ENCODE data around the gene FAM20A. TPM values are rescaled to one million over a fixed set of nuclear protein-coding genes. Genes with fewer than 3 reads are reported as not detected.

The FAM20A gene
- total RNA-seq, 1 experiment from 2014 or later: 0.11 TPM

DNA sequence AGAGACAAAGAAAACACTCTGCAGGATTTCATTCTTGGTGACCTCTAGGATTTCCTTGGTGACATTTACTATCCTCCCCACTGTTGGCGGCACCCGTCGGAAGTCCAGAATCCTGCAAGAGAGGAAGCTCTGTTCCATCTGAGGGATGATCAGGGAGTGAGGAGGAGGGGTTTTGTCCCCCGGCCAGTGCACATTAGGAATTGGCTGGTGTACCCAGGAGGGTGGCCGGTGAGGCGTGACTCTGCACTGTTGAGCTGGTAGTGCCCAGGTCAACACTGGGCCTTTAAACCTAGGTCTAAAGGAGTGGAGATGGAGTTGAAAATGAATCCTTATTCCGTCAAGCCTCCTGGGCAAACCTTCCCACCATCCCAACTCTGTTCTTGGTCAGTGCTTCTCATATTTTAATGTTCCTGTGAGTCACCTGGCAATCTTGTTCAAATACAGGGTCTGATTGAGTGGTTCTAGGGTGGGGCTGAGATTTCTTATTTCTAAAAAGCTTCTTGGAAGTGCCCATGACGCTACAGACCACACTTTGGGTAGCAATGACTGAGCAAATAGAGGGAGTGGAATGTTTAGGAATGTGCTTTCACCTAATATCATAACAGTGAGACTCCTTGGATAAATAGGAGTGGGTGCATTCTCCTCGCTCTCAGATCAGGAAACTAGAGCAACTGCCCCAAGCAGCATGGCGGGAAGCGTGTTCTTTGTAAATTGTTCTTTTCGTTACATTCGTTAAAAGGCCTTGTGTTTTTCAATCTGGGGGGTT is 58.3 kb downstream of the FAM20A start:
- peaks cover 5% of the 10 kb centered on the region for H3F3A ChIP-seq (ENCODE audit: low read length, unreplicated experiment)
- ChIA-PET CTCF (interaction anchor here (1.4 kb wide), 1 partner anchor 9 kb away, joined by 5 read pairs; no protein-coding TSS in a partner anchor), POLR2A (ENCODE audit: unreplicated experiment) (interaction anchor here (0.6 to 1.4 kb wide), 4 partner anchors 31 to 290 kb away, joined by 3 to 6 read pairs (median 3); partner anchors contain the start of gene PRKAR1A)
- peaks cover 6% of the 10 kb centered on the region for H3K36me3 ChIP-seq (ENCODE audit: low read depth, low read length)
- no peaks in the 10 kb centered on the region for H4K20me1 ChIP-seq (ENCODE audit: low read length)
- no peaks in the 10 kb centered on the region for H3K9me3 ChIP-seq (ENCODE audit: low read length)
- no peaks in the 10 kb centered on the region for H3K79me2 ChIP-seq (ENCODE audit: low read length)
- peak; percentile 99 for DNase-seq
- peak; percentile 93 for ATAC-seq
- H3K27me3 ChIP-seq (ENCODE audit: low read length): no peaks in the 10 kb centered on the region
- peaks cover 29% of the 10 kb centered on the region for H3K4me1 ChIP-seq (ENCODE audit: insufficient read depth, low read length)
- intact Hi-C loops (cut with micrococcal nuclease): loop anchor here (1.0 to 5.0 kb wide), 4 partner anchors 9 to 104 kb away; no protein-coding TSS in a partner anchor
- TF ChIP-seq EZH2 (IDR thresholded peaks at IDR 0.05; ENCODE audit: low read length, unreplicated experiment): no peak
- no peak for TF ChIP-seq EZH2phosphoT487 (IDR thresholded peaks at IDR 0.05; ENCODE audit: borderline replicate concordance, low read length)
- H2AFZ ChIP-seq (ENCODE audit: low read length): peak overlapping the region; percentile 36
- H3K27ac ChIP-seq (ENCODE audit: low read length): peak overlapping the region; percentile 98
- peak overlapping the region; percentile 14; the same call in 1 of the 2 replicates for H3K4me3 ChIP-seq (ENCODE audit: low read length)
- TSS peak; percentile 89 for BruUV-seq (replicated peaks)
- H3K9me2 ChIP-seq (replicated peaks; ENCODE audit: low read length): no peaks in the 10 kb centered on the region
- peak overlapping the region; percentile 71 for H3K4me2 ChIP-seq (ENCODE audit: low read length)
- H3K9ac ChIP-seq (ENCODE audit: low read length): peak overlapping the region; percentile 91

DNA sequence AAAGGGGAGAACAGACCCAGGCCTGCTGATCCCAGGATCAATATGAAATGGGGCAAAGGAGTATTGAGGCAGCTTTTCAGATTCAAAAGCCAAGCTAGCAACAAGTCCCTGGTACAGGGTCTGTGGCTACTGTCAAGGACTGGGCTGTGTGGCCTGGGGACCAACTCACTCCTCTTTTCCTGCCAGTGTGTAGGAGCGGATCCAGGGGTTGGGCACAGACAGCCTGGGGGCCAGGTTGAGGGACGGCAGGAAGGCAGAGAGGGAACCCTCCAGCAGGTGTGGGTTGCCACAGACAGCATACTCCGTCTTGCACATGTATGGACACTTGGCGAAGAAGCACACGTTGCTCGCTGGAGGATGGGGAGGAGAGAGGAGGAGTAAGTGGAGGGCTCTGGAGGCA is 59.4 kb downstream of the FAM20A start:
- H4K20me1 ChIP-seq (ENCODE audit: low read length): no peaks in the 10 kb centered on the region
- H3K9ac ChIP-seq (ENCODE audit: low read length): peak overlapping the region; percentile 79
- no TSS peak for BruUV-seq (replicated peaks)
- ATAC-seq (no peak), DNase-seq (no peak)
- intact Hi-C loops (cut with micrococcal nuclease): loop anchor here (2.0 to 5.0 kb wide), 3 partner anchors 73 to 105 kb away; no protein-coding TSS in a partner anchor
- CTCF ChIA-PET: no interaction called here
- H3K4me2 ChIP-seq (ENCODE audit: low read length): peak overlapping the region; percentile 71; the same call in 1 of the 2 replicates
- TF ChIP-seq EZH2phosphoT487 (IDR thresholded peaks at IDR 0.05; ENCODE audit: borderline replicate concordance, low read length) (no peak), EZH2 (IDR thresholded peaks at IDR 0.05; ENCODE audit: low read length, unreplicated experiment) (no peak)
- TF ChIP-seq, protein P1, sequence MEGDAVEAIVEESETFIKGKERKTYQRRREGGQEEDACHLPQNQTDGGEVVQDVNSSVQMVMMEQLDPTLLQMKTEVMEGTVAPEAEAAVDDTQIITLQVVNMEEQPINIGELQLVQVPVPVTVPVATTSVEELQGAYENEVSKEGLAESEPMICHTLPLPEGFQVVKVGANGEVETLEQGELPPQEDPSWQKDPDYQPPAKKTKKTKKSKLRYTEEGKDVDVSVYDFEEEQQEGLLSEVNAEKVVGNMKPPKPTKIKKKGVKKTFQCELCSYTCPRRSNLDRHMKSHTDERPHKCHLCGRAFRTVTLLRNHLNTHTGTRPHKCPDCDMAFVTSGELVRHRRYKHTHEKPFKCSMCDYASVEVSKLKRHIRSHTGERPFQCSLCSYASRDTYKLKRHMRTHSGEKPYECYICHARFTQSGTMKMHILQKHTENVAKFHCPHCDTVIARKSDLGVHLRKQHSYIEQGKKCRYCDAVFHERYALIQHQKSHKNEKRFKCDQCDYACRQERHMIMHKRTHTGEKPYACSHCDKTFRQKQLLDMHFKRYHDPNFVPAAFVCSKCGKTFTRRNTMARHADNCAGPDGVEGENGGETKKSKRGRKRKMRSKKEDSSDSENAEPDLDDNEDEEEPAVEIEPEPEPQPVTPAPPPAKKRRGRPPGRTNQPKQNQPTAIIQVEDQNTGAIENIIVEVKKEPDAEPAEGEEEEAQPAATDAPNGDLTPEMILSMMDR (conservative IDR thresholded peaks at IDR 0.05; ENCODE audit: low read depth, low read length): no peak
- H3K4me3 ChIP-seq (ENCODE audit: low read length): no peak overlapping the region
- H2AFZ ChIP-seq (ENCODE audit: low read length): no peak overlapping the region
- no peaks in the 10 kb centered on the region for H3K27me3 ChIP-seq (ENCODE audit: low read length)
- H3K9me2 ChIP-seq (replicated peaks; ENCODE audit: low read length): no peaks in the 10 kb centered on the region
- H3K4me1 ChIP-seq (ENCODE audit: insufficient read depth, low read length): peaks cover 29% of the 10 kb centered on the region
- POLR2A ChIA-PET (ENCODE audit: unreplicated experiment): no interaction called here
- peak overlapping the region; percentile 98 for H3K27ac ChIP-seq (ENCODE audit: low read length)
- peaks cover 5% of the 10 kb centered on the region for H3F3A ChIP-seq (ENCODE audit: low read length, unreplicated experiment)
- no peaks in the 10 kb centered on the region for H3K79me2 ChIP-seq (ENCODE audit: low read length)
- H3K9me3 ChIP-seq (ENCODE audit: low read length): no peaks in the 10 kb centered on the region
- H3K36me3 ChIP-seq (ENCODE audit: low read depth, low read length): peaks cover 16% of the 10 kb centered on the region

DNA sequence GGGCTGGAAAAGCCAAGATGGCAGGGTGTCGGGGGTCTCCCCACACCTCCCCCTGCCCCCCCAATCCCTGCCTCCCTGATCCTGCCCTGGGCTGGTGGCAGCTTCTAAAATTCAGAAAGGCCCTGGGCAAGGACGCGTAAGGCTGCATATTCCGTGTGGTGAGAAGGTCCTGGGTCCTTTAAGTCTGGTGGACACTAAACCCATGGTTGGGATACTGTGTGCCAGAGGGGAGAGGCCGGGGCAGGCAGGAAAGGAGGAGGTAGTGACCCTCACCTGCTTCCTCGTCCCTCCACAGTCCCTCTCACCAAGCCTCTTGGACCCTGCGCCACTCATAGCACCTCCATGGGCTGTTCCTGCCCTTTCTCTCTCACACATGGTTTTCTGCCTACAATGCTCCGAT is 60.2 kb downstream of the FAM20A start:
- no peak for DNase-seq
- Histone ChIP-seq H3K4me3 (ENCODE audit: low read length) (no peak overlapping the region), H3K9ac (ENCODE audit: low read length) (no peak overlapping the region), H3K9me2 (replicated peaks; ENCODE audit: low read length) (no peaks in the 10 kb centered on the region), H4K20me1 (ENCODE audit: low read length) (no peaks in the 10 kb centered on the region), H3K9me3 (ENCODE audit: low read length) (no peaks in the 10 kb centered on the region), H3K27me3 (ENCODE audit: low read length) (no peaks in the 10 kb centered on the region), H3K27ac (ENCODE audit: low read length) (peak overlapping the region; percentile 98), H2AFZ (ENCODE audit: low read length) (no peak overlapping the region), H3K79me2 (ENCODE audit: low read length) (no peaks in the 10 kb centered on the region), H3K4me2 (ENCODE audit: low read length) (no peak overlapping the region), H3F3A (ENCODE audit: low read length, unreplicated experiment) (peaks cover 5% of the 10 kb centered on the region), H3K36me3 (ENCODE audit: low read depth, low read length) (peaks cover 22% of the 10 kb centered on the region), H3K4me1 (ENCODE audit: insufficient read depth, low read length) (peaks cover 29% of the 10 kb centered on the region)
- TF ChIP-seq, protein P1 (conservative IDR thresholded peaks at IDR 0.05; ENCODE audit: low read depth, low read length): no peak
- TF ChIP-seq EZH2phosphoT487 (IDR thresholded peaks at IDR 0.05; ENCODE audit: borderline replicate concordance, low read length): no peak
- TF ChIP-seq EZH2 (IDR thresholded peaks at IDR 0.05; ENCODE audit: low read length, unreplicated experiment): no peak
- no TSS peak for BruUV-seq (replicated peaks)
- ChIA-PET CTCF (no interaction called here), POLR2A (ENCODE audit: unreplicated experiment) (no interaction called here)
- intact Hi-C loops (cut with micrococcal nuclease): loop anchor here (5.0 kb wide), 1 partner anchor 91 kb away; no protein-coding TSS in a partner anchor
- no peak for ATAC-seq
